ENCODE results near the gene ADGRL2. TPM values are rescaled to one million over a fixed set of nuclear protein-coding genes. Genes with fewer than 3 reads are reported as not detected.

The ADGRL2 gene
- total and polyA plus RNA-seq, 9 of the 15 experiments (the other 6 are each of a cell fraction or from before 2014, with no cell fraction given): 0.03 to 0.15 (median 0.13) TPM; not detected in 6

GRCh38 chr1:81840805-81841204 lies 40.1 kb downstream of the ADGRL2 start:
- FAIRE-seq (no peak), ATAC-seq (no peak), DNase-seq (ENCODE audit: extremely low read depth in 1 of 4, low spot score in 3 of 4) (no peak)
- no peaks in the 10 kb centered on the region for H4K20me1 ChIP-seq (replicated peaks; ENCODE audit: control insufficient read depth, insufficient read depth, low read length)
- H3K36me3 ChIP-seq (ENCODE audit: control insufficient read depth, insufficient read depth, low read length): no peaks in the 10 kb centered on the region
- POLR2A ChIA-PET: no interaction called here
- CTCF ChIA-PET (ENCODE audit: low intra/inter-chr PET ratio): no interaction called here
- H3K79me2 ChIP-seq (ENCODE audit: control insufficient read depth, insufficient read depth, low read length): no peaks in the 10 kb centered on the region
- in situ Hi-C loops (cut with MboI) (no loop called here), intact Hi-C loops (cut with micrococcal nuclease) (no loop called here)
- no peaks in the 10 kb centered on the region for H3K27me3 ChIP-seq (ENCODE audit: control insufficient read depth in 2 of 2, insufficient read depth in 2 of 2, low read length in 2 of 2)
- WGBS (ENCODE audit: insufficient coverage, low coverage, missing lambda C conversion rate): 0% methylated on average over 1 of the region's 1 CpG
- H3K9ac ChIP-seq (ENCODE audit: insufficient read depth in 1 of 2, low read depth in 2 of 2, low read length in 2 of 2): no peak overlapping the region
- no TSS peak for BruUV-seq (replicated peaks)
- no peaks in the 10 kb centered on the region for H3K9me1 ChIP-seq (ENCODE audit: control insufficient read depth, insufficient read depth, low read length)
- H2AFZ ChIP-seq (ENCODE audit: low read depth, low read length): no peak overlapping the region
- no peaks in the 10 kb centered on the region for H3K9me3 ChIP-seq (replicated peaks; ENCODE audit: control insufficient read depth, insufficient read depth, low read depth, low read length)
- no peak overlapping the region for H3K27ac ChIP-seq (ENCODE audit: extremely low read depth, low read depth, low read length)
- no peak overlapping the region for H3K4me3 ChIP-seq
- no peaks in the 10 kb centered on the region for H3K4me1 ChIP-seq (replicated peaks in 1 of 2; ENCODE audit: control insufficient read depth in 2 of 2, insufficient read depth in 2 of 2, low read length in 2 of 2)
- no peak overlapping the region for H3K4me2 ChIP-seq (ENCODE audit: insufficient read depth, low read length)
- TF ChIP-seq ZNF740 (CRISPR knock-in tag; IDR thresholded peaks at IDR 0.05): no peak
- no peak for TF ChIP-seq ZNF740 (tag; IDR thresholded peaks at IDR 0.05)
- TF ChIP-seq RFX1 (IDR thresholded peaks at IDR 0.05): no peak
- no peak for TF ChIP-seq PRPF4 (IDR thresholded peaks at IDR 0.05; ENCODE audit: insufficient read depth, low read depth, low read length, poor library complexity, severe bottlenecking)
- TF ChIP-seq EP300 (IDR thresholded peaks at IDR 0.05; ENCODE audit: low read length): no peak
- no peak for TF ChIP-seq ZNF134 (CRISPR knock-in tag; conservative IDR thresholded peaks at IDR 0.05)
- TF ChIP-seq KLF1 (tag; IDR thresholded peaks at IDR 0.05): no peak
- TF ChIP-seq CTCF (IDR thresholded peaks at IDR 0.05 in 2 of 3, conservative IDR thresholded peaks at IDR 0.05 in 1 of 3; ENCODE audit: insufficient read depth in 2 of 3, low read depth in 1 of 3, low read length in 3 of 3): no peak
- TF ChIP-seq ZBTB12 (CRISPR knock-in tag; IDR thresholded peaks at IDR 0.05): no peak
- no peak for TF ChIP-seq ZSCAN32 (CRISPR knock-in tag; IDR thresholded peaks at IDR 0.05)
- TF ChIP-seq RBM39 (optimal IDR thresholded peaks at IDR 0.05; ENCODE audit: low read depth, low read length): no peak
- TF ChIP-seq ZNF407 (IDR thresholded peaks at IDR 0.05; ENCODE audit: low read depth): no peak
